ENCODE measurements around the gene MYO5B.

The MYO5B gene

DNA sequence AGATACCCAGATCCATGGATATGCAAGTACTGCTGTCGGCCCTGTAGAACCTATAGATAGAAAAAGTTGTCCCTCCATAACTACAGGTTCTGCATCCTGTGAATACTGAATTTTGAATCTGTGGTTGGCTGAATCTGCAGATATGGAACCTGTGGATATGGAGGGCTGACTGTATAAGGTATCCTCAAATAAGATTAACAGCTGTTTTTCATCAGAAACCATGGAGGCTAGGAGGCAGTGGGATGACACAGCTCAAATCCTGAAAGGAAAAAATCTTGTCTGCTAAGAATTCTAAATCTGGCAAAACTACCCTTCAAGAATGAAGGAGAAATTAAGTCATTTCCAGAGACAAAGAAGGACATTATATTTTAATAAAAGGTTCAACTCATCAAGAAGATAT, 367.0 kb downstream of the MYO5B start:
- TF ChIP-seq, protein P1, sequence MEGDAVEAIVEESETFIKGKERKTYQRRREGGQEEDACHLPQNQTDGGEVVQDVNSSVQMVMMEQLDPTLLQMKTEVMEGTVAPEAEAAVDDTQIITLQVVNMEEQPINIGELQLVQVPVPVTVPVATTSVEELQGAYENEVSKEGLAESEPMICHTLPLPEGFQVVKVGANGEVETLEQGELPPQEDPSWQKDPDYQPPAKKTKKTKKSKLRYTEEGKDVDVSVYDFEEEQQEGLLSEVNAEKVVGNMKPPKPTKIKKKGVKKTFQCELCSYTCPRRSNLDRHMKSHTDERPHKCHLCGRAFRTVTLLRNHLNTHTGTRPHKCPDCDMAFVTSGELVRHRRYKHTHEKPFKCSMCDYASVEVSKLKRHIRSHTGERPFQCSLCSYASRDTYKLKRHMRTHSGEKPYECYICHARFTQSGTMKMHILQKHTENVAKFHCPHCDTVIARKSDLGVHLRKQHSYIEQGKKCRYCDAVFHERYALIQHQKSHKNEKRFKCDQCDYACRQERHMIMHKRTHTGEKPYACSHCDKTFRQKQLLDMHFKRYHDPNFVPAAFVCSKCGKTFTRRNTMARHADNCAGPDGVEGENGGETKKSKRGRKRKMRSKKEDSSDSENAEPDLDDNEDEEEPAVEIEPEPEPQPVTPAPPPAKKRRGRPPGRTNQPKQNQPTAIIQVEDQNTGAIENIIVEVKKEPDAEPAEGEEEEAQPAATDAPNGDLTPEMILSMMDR (conservative IDR thresholded peaks at IDR 0.05): no peak
- TF ChIP-seq ZFX (IDR thresholded peaks at IDR 0.05): no peak
- H3K27ac ChIP-seq: no peak overlapping the region

DNA sequence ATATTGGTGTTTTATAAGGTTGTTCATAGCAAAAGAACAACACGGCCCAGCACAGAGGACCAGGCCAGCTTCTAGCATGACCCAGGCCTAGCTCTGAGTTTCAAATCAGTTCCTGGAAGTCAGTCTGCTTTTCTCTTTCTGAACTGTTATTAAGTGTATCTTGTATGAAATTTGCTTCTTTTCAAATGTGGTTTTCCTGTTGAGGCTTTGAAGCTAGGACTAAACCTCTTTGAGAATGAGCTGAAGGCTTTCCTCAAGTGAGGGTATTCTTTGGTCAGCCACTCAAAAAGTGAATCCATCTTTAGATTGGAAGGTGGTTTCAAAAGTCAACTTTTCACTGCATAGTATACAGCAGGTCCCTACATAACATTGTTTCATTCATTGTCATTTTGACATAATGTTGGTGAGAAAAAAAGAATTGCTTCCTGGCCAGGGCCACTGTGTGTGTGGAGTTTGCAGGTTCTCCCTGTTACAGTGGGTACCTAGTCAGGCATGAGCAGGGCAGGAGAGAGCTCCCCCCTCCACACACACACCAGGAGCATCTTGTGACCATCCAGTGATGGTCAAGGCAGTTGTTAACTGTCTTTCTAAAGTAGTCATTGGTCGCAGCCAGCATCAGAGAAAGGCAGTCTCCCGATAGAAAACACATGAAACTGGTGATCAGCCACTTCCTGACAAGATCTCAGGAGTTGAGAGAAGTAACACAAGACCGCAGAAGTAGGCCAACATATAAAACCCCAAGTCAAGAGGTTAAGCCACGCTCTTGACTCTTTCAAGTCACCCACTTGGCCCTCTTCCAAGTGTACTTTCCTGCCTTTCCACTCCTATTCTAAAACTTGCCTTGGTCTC, 374.9 kb downstream of the MYO5B start:
- H3K27ac ChIP-seq: no peak overlapping the region
- TF ChIP-seq, protein P1 (conservative IDR thresholded peaks at IDR 0.05): no peak
- TF ChIP-seq ZFX (IDR thresholded peaks at IDR 0.05): no peak

DNA sequence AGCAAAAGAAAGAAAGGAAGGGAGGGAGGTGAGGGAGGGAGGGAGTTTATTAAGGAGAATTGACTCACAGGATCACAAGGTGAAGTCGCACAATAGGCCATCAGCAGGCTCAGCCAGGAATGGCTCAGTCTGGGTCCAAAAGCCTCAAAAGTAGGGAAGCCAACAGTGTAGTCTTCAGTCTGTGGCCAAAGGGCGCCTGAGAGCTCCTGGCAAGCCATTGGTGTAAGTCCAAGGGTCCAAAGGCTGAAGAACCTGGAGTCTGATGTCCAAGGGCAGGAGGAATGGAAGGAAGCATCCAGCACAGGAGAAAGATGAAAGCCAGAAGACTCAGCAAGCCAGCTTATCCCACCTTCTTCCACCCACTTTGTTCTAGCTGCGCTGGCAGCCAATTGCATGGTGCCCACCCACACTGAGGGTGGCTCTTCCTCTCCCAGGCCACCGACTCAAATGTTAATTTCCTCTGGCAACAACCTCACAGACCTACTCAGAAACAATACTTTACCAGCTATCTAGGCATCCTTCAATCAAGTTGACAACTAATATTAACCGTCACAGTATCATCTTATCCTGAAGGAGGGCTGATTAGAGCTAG, 375.8 kb downstream of the MYO5B start:
- no peak overlapping the region for H3K27ac ChIP-seq
- TF ChIP-seq ZFX (IDR thresholded peaks at IDR 0.05): no peak
- TF ChIP-seq, protein P1 (conservative IDR thresholded peaks at IDR 0.05): no peak

DNA sequence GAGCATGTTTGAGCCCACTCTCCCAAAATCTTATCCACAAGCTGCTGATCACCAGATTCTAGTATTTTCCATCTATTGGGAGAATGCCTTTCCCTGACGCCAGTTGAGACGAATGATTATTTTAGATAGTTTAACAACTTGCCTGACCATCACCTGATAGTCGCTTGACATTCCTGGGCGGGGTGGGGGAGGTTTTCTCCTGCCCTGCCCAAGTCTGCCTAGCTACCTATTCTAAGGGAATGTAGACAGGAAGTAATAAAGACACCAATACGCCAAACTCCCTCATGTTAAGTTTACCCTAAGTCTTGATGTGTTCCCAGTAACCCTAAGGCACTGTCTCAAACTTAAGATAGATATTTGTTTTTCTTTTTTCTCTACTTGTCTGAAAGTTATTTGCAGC, 377.0 kb downstream of the MYO5B start:
- TF ChIP-seq, protein P1 (conservative IDR thresholded peaks at IDR 0.05): no peak
- TF ChIP-seq ZFX (IDR thresholded peaks at IDR 0.05): no peak
- no peak overlapping the region for H3K27ac ChIP-seq

DNA sequence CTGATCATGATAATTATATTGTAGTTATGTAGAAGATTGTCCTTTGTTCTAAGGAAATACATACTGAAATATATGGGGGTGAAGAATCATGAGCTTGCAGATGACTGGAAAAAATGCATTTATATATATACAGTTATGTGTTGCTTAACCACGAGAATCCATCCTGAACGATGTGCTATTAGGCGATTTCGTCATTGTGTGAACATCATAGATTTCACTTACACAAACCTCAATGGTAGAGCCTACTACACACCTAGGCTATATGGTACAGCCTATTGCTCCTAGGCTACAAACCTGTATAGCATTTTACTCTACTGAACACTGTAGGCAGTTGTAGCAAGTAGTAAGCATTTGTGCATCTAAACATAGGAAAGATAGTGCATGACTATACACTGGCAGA, 379.0 kb downstream of the MYO5B start:
- H3K27ac ChIP-seq: no peak overlapping the region
- TF ChIP-seq, protein P1 (conservative IDR thresholded peaks at IDR 0.05): no peak
- TF ChIP-seq ZFX (IDR thresholded peaks at IDR 0.05): no peak

DNA sequence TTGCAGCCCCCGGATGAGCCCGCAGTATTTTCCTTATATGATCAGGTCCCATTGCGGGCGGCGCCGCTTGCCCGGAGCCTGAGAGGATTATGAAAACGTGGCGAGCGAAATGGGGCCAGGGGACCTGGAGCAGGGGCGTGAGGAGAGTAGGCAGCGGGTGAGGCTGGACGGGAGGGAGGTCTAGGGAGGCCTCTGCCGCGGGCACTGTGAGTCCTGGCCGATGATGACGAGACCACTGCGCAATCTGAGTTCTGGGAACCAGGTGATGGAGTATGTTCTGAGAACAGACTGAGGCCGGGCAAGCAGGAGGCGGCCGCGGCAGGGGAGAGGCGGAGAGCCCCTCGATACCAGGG, 380.8 kb downstream of the MYO5B start:
- peak overlapping the region; percentile 65 for H3K27ac ChIP-seq
- TF ChIP-seq, protein P1 (conservative IDR thresholded peaks at IDR 0.05): no peak
- no peak for TF ChIP-seq ZFX (IDR thresholded peaks at IDR 0.05)

DNA sequence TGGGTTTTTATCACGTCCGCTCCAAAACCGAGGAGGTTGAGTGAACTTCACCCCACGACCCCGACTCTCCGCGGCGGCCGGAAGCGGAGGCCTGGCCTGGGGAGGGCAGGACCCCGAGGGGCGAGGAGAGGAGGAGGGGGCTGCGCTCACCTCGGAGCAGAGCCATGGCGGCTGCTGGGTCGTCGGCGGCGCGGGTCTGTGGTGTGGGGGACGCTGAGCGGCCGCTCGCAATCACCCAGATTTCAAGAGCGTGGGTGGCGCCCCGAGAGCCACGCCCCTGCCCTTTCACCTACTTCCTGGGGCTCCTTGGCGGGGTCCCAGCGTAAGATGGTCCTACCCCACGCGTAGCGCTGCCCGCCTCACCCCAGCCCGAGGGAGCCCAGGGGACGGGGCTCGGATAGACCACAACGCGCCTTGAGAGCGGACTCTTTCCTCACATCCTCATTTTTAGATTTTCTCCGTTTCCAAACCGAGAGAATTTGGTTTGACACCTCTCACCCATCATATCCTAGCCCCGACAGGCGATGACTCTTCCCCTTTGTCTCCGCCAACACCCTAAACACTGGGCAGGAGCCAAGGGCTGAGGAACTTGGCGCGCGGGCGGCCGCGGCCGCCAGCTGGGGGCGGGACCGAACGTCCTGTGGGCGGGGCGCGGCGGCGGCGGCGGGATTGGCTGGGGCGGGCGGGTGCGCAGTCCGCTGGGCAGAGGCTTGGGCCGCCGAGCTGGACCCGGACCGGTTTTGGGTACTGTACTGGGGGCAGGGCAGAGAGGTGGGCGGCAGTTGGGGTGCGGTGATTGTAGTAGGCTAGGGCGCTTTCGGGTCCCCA, 381.4 kb downstream of the MYO5B start, which contains the start of gene ACAA2:
TSS of gene ACAA2 (minus strand) at position 215 of the 828 bp plus-strand sequence. CDS start at position 166, 49 bp downstream.
- H3K27ac ChIP-seq: peak within 1 kb of the TSS; percentile 65
- TF ChIP-seq ZFX (IDR thresholded peaks at IDR 0.05): no peak
- TF ChIP-seq, protein P1 (conservative IDR thresholded peaks at IDR 0.05): no peak
